ENCODE results near the gene IKZF4. TPM values are rescaled to one million over a fixed set of nuclear protein-coding genes. Genes with fewer than 3 reads are reported as not detected.
"Not testable (repeated sequence)": the region's sequence is repeated elsewhere in the genome, so short reads cannot be mapped to it uniquely, and the experiment has no call there.

Gene IKZF4
- total RNA-seq, 2 donors from 2014 or later, result 4.7 to 5.6 TPM

- TF ChIP-seq CTCF (IDR thresholded peaks at IDR 0.05), result no peak
- no peaks in the 10 kb centered on the region for H3K27me3 ChIP-seq
- no peak overlapping the region for H3K9ac ChIP-seq (ENCODE audit: low read depth in 2 of 2, low read length in 2 of 2)
- intact Hi-C loops (cut with DNase I), result no loop called here
- no peaks in the 10 kb centered on the region for H3K4me1 ChIP-seq
- H3K9me3 ChIP-seq, result no peaks in the 10 kb centered on the region
- no peak overlapping the region for H3K27ac ChIP-seq
- H3K4me3 ChIP-seq, result no peak overlapping the region
- DNase-seq, result no peak
- peaks cover 23% of the 10 kb centered on the region for H3K36me3 ChIP-seq
These were observed 36.0 kb upstream of the IKZF4 start for GRCh38 chr12:55984861-55985260.

- Histone ChIP-seq H3K4me3 (no peak overlapping the region), H3K27me3 (no peaks in the 10 kb centered on the region), H3K9ac (ENCODE audit: low read depth in 2 of 2, low read length in 2 of 2) (no peak overlapping the region), H3K36me3 (peaks cover 23% of the 10 kb centered on the region), H3K9me3 (no peaks in the 10 kb centered on the region), H3K4me1 (no peaks in the 10 kb centered on the region), H3K27ac (no peak overlapping the region)
- no peak for DNase-seq
- no peak for TF ChIP-seq CTCF (IDR thresholded peaks at IDR 0.05)
- intact Hi-C loops (cut with DNase I), result no loop called here
These were observed 35.5 kb upstream of the IKZF4 start for GRCh38 chr12:55985341-55985740.

DNA sequence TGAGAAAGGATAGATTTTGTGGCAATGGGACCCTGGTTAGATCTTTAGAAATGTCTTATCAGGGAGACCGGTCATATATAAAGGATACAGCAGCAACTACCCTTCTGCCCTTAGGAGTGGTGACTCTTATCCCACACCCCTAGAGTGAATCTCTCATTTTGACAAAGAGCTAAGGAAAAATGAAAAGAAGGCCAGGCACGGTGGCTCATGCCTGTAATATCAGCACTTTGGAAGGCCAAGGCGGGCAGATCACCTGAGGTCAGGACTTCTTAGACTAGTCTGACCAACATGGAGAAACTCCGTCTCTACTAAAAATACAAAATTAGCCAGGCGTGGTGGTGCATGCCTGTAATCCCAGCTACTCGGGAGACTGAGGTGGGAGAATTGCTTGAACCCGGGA lies 34.9 kb upstream of the IKZF4 start:
- H3K4me1 ChIP-seq, DNase-seq, H3K9me3 ChIP-seq: not testable (repeated sequence)

DNA sequence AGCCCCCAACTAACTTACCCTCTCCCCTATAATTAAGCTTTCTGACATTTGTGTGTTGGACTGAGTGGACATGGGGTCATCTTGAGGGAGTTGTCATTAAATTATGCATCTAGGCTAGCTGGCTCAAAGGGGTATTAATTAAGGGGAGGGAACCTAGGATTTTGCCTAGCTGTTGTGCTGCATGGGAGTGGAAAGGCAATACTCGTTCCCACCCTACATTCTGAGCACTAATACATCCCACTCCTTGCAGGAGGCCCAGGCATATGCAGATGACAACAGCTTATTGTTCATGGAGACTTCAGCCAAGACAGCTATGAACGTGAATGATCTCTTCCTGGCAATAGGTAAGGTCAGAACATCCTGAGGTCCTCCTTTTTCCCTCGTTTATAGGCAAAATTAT lies 29.7 kb upstream of the IKZF4 start:
- H3K27me3 ChIP-seq, result no peaks in the 10 kb centered on the region
- no peak overlapping the region for H3K4me3 ChIP-seq
- no peaks in the 10 kb centered on the region for H3K9me3 ChIP-seq
- no peak overlapping the region for H3K9ac ChIP-seq (ENCODE audit: low read depth in 2 of 2, low read length in 2 of 2)
- intact Hi-C loops (cut with DNase I), result loop anchor here (5.0 kb wide), 1 partner anchor 46 kb away; no protein-coding TSS in a partner anchor
- no peak overlapping the region for H3K27ac ChIP-seq
- H3K4me1 ChIP-seq, result no peaks in the 10 kb centered on the region
- no peak for DNase-seq
- peaks cover 29% of the 10 kb centered on the region for H3K36me3 ChIP-seq
- no peak for TF ChIP-seq CTCF (IDR thresholded peaks at IDR 0.05)

More for the DNA sequence above, 34.9 kb upstream of the IKZF4 start:
- intact Hi-C loops (cut with DNase I); H3K4me3 ChIP-seq; H3K27ac ChIP-seq; H3K9ac ChIP-seq (ENCODE audit: low read depth in 2 of 2, low read length in 2 of 2); H3K27me3 ChIP-seq: not testable (repeated sequence)
- peaks cover 26% of the 10 kb centered on the region for H3K36me3 ChIP-seq

DNA sequence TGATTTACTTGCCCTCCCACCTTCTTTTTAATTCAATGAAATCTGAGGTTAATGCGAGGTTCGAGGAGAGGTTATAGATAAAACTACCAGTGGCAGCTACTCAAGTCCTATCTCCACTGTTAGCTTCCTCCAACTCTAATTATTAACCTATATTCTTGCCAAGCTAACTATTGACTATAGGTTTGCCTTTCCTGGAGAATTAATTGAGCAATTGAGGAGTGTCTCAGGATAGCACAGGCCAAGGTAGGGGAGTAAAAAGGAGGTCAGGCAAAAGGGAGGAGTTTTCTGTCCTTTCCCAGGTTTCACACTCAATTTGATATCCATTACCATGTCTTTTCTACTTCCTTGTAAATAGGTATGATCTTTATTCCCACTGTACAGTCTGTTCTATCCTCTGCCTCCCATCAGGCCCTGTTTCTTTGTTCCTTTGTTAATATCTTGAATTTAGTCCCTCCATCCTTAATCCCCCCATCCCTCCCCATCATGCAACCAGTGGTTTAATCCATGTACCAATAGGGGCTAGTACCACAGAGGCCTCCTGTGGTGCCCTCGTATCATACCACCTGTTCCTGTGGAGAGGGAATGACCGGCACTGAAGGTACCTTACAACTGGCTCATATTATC lies 27.5 kb upstream of the IKZF4 start:
- intact Hi-C loops (cut with DNase I), result loop anchor here (5.0 kb wide), 1 partner anchor 44 kb away; no protein-coding TSS in a partner anchor
- Histone ChIP-seq H3K27ac (no peak overlapping the region), H3K27me3 (no peaks in the 10 kb centered on the region)

More for the DNA sequence above, 27.5 kb upstream of the IKZF4 start:
- H3K9me3 ChIP-seq, result no peaks in the 10 kb centered on the region
- peaks cover 18% of the 10 kb centered on the region for H3K36me3 ChIP-seq
- no peak overlapping the region for H3K9ac ChIP-seq (ENCODE audit: low read depth in 2 of 2, low read length in 2 of 2)
- no peak for DNase-seq
- H3K4me1 ChIP-seq, result peaks cover 4% of the 10 kb centered on the region
- no peak for TF ChIP-seq CTCF (IDR thresholded peaks at IDR 0.05)
- H3K4me3 ChIP-seq, result no peak overlapping the region

Measured in colonic mucosa (tissue), 4 donors.